ENCODE data around the gene YIF1A. TPM values are rescaled to one million over a fixed set of nuclear protein-coding genes. Genes with fewer than 3 reads are reported as not detected.

The YIF1A gene
- total RNA-seq, 2 donors from 2014 or later: 68.1 to 100 TPM

DNA sequence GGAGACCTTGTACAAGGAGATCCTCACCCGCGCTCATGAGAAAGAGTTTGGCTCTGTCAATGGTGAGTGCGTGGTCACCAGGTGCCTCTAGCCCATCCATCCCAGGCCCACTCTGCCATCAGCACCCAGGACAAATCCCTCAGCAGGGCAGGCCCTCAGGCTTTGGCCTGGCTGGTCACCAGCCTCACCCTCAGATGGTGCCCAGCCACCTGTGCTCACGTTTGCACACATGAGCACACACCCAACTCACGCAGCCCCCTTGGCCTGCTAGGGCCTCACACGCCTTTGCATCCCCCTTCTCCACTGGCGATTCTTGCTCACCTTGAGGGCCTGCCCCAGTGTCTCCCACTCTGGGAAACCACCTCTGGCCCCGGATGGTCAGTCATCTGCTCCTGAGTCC lies 24.6 kb downstream of the YIF1A start:
- no peak overlapping the region for H3K27ac ChIP-seq
- DNase-seq (ENCODE audit: low spot score): no peak
- H3K4me1 ChIP-seq: peaks cover 0 to 13% of the 10 kb centered on the region in 2 donors
- H3K4me3 ChIP-seq: no peak overlapping the region
- H3K9me3 ChIP-seq: no peaks in the 10 kb centered on the region
- no peak for TF ChIP-seq CTCF (IDR thresholded peaks at IDR 0.05)
- no peaks in the 10 kb centered on the region for H3K27me3 ChIP-seq
- peaks cover 22% of the 10 kb centered on the region for H3K36me3 ChIP-seq

- no peak for DNase-seq (ENCODE audit: low spot score)
- Histone ChIP-seq H3K4me1 (peaks cover 0 to 15% of the 10 kb centered on the region in 2 donors), H3K36me3 (peaks cover 25% of the 10 kb centered on the region), H3K9me3 (no peaks in the 10 kb centered on the region), H3K27ac (no peak overlapping the region), H3K27me3 (no peaks in the 10 kb centered on the region), H3K4me3 (no peak overlapping the region)
- TF ChIP-seq CTCF (IDR thresholded peaks at IDR 0.05): no peak
These were observed 25.2 kb downstream of the YIF1A start for GRCh38 chr11:66263785-66264184.

GRCh38 chr11:66263231-66263630 lies 25.7 kb downstream of the YIF1A start:
- Histone ChIP-seq H3K4me3 (no peak overlapping the region), H3K27me3 (no peaks in the 10 kb centered on the region), H3K27ac (no peak overlapping the region), H3K36me3 (peaks cover 25% of the 10 kb centered on the region), H3K9me3 (no peaks in the 10 kb centered on the region), H3K4me1 (peaks cover 0 to 20% of the 10 kb centered on the region in 2 donors)
- TF ChIP-seq CTCF (IDR thresholded peaks at IDR 0.05): no peak
- DNase-seq (ENCODE audit: low spot score): no peak

DNA sequence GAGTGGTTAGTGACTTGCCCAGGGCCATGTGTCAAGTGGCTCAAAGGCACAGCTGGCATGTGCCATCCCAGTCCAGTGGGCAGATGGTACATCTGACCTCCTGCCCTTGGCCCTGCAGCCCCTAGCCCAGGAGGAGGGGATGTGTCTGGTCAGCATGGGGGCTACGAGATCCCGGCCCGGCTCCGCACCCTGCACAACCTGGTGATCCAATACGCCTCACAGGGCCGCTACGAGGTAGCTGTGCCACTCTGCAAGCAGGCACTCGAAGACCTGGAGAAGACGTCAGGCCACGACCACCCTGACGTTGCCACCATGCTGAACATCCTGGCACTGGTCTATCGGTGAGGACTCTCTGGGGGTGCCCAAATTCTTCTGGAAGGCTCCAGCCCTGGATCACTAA lies 26.2 kb downstream of the YIF1A start:
- Histone ChIP-seq H3K36me3 (peaks cover 25% of the 10 kb centered on the region), H3K4me3 (no peak overlapping the region), H3K4me1 (peaks cover 0 to 20% of the 10 kb centered on the region in 2 donors), H3K27me3 (no peaks in the 10 kb centered on the region), H3K9me3 (no peaks in the 10 kb centered on the region), H3K27ac (no peak overlapping the region)
- DNase-seq (ENCODE audit: low spot score): no peak
- no peak for TF ChIP-seq CTCF (IDR thresholded peaks at IDR 0.05)

DNA sequence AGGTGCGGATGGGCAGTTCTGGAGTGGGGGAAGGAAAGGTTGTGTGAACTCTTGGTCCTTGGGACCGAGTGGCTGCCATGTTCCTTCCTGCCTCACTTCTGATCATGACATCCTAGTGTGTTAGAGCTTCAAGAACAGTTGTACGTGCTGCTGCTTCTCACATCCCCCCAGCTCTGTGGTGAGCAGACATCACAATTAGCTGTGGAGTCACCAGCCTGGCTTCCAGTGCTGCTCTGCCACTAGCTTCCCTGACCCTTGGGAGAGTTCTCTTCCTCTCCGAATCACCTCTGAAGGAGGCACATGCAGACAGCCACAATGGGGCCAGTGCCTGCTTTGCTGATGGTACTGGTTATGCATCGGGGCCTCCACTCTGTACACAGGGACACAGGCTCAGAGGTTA lies 26.8 kb downstream of the YIF1A start:
- Histone ChIP-seq H3K9me3 (no peaks in the 10 kb centered on the region), H3K36me3 (peaks cover 25% of the 10 kb centered on the region), H3K27me3 (no peaks in the 10 kb centered on the region), H3K27ac (no peak overlapping the region), H3K4me1 (peaks cover 0 to 22% of the 10 kb centered on the region in 2 donors), H3K4me3 (no peak overlapping the region)
- TF ChIP-seq CTCF (IDR thresholded peaks at IDR 0.05): no peak
- DNase-seq (ENCODE audit: low spot score): no peak

DNA sequence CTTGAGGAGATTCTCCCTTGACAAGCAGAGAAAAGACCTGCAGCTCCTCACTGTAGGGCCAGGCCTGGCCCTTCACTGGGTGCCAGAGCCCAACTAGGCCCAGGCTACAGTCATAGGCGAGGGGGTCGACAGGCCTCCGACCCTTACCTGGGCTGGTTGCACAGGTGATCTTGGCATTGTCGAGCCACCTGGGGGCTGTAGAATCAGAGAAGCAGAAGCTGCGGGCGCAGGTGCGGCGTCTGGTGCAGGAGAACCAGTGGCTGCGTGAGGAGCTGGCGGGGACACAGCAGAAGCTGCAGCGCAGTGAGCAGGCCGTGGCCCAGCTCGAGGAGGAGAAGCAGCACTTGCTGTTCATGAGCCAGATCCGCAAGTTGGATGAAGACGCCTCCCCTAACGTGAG lies 27.4 kb downstream of the YIF1A start:
- Histone ChIP-seq H3K4me1 (peaks cover 0 to 22% of the 10 kb centered on the region in 2 donors), H3K27me3 (no peaks in the 10 kb centered on the region), H3K4me3 (no peak overlapping the region), H3K9me3 (no peaks in the 10 kb centered on the region), H3K36me3 (peaks cover 25% of the 10 kb centered on the region), H3K27ac (no peak overlapping the region)
- DNase-seq (ENCODE audit: low spot score): no peak
- no peak for TF ChIP-seq CTCF (IDR thresholded peaks at IDR 0.05)
